Keratinocyte (primary cell): Measurements from ENCODE around the gene SMCO4.

ENCODE experiments used
- CTCF ChIP-seq, 3 experiments: IDR thresholded peaks in 1 of 3; conservative IDR thresholded peaks in 1 of 3; optimal IDR thresholded peaks in 1 of 3; 2 replicates in 2 of 3; 3 replicates in 1 of 3; pipeline versions ENCODE3 to v1.5.1; 2011; ENCODE audit warnings: low read length in 3 of 3, mild to moderate bottlenecking in 3 of 3, moderate library complexity in 2 of 3, control low read depth in 1 of 3, inconsistent platforms in 1 of 3; ENCODE audit not compliant: insufficient read depth in 2 of 3; ENCODE audit errors: extremely low read depth in 1 of 3
- EZH2 ChIP-seq: IDR thresholded peaks from one replicate; pipeline ENCODE4 v1.6.1; 2012; ENCODE audit warnings: inconsistent platforms, mild to moderate bottlenecking, low read length, moderate library complexity

- TF ChIP-seq CTCF (optimal IDR thresholded peaks at IDR 0.05 in 1 of 3, IDR thresholded peaks at IDR 0.05 in 1 of 3, conservative IDR thresholded peaks at IDR 0.05 in 1 of 3; ENCODE audit: extremely low read depth in 1 of 3, insufficient read depth in 2 of 3, low read length in 3 of 3) (peak in 2 of 3 experiments; percentile 18 to 53), EZH2 (no peak)
These were observed 61.5 kb downstream of the SMCO4 start for GRCh38 chr11:93481696-93482095.
